NCI-H2171 treated with DMSO at 0.1 percent for 48 hours (cell line): ENCODE data around the gene PIEZO2.
A peak's percentile ranks its signal among the peaks of the same experiment; 100 is the strongest.

ENCODE experiments used
- DNase-seq: peaks from one replicate; lab custom pipeline; 2025; lab: John Stamatoyannopoulos, UW

The PIEZO2 gene

GRCh38 chr18:11113046-11113548 lies 36.3 kb downstream of the PIEZO2 start:
- DNase-seq, result no peak

- DNase-seq, result no peak
Observed at GRCh38 chr18:11112286-11112685, 37.1 kb downstream of the PIEZO2 start.

- DNase-seq, result no peak
Observed at GRCh38 chr18:11110509-11110908, 38.9 kb downstream of the PIEZO2 start.

- no peak for DNase-seq
Observed at GRCh38 chr18:11108947-11109346, 40.4 kb downstream of the PIEZO2 start.

GRCh38 chr18:11106894-11107293 lies 42.5 kb downstream of the PIEZO2 start:
- no peak for DNase-seq

GRCh38 chr18:11105463-11105862 lies 43.9 kb downstream of the PIEZO2 start:
- DNase-seq, result no peak

GRCh38 chr18:11104307-11104706 lies 45.1 kb downstream of the PIEZO2 start:
- DNase-seq, result no peak

- no peak for DNase-seq
Observed at GRCh38 chr18:11096839-11097750, 52.3 kb downstream of the PIEZO2 start.

- DNase-seq, result no peak
Observed at GRCh38 chr18:11096411-11096810, 53.0 kb downstream of the PIEZO2 start.

GRCh38 chr18:11095674-11096293 lies 53.6 kb downstream of the PIEZO2 start:
- no peak for DNase-seq

GRCh38 chr18:11095211-11095610 lies 54.2 kb downstream of the PIEZO2 start:
- no peak for DNase-seq

- DNase-seq, result no peak
Observed at GRCh38 chr18:11091746-11092145, 57.6 kb downstream of the PIEZO2 start.

GRCh38 chr18:11089931-11090715 lies 59.2 kb downstream of the PIEZO2 start:
- no peak for DNase-seq

GRCh38 chr18:11081009-11081532 lies 68.3 kb downstream of the PIEZO2 start:
- DNase-seq, result no peak

GRCh38 chr18:11078491-11078890 lies 70.9 kb downstream of the PIEZO2 start:
- no peak for DNase-seq

GRCh38 chr18:11077548-11078187 lies 71.7 kb downstream of the PIEZO2 start:
- DNase-seq, result no peak

- no peak for DNase-seq
Observed at GRCh38 chr18:11074889-11075288, 74.5 kb downstream of the PIEZO2 start.

GRCh38 chr18:11073971-11074370 lies 75.4 kb downstream of the PIEZO2 start:
- DNase-seq, result no peak

- peak; percentile 7 for DNase-seq
Observed at GRCh38 chr18:11072632-11073031, 76.7 kb downstream of the PIEZO2 start.

- DNase-seq, result no peak
Observed at GRCh38 chr18:11071300-11071699, 78.1 kb downstream of the PIEZO2 start.

GRCh38 chr18:11070593-11070992 lies 78.8 kb downstream of the PIEZO2 start:
- no peak for DNase-seq

GRCh38 chr18:11066038-11066437 lies 83.3 kb downstream of the PIEZO2 start:
- no peak for DNase-seq
